Activated naive CD8-positive, alpha-beta T cell treated with anti-CD3 and anti-CD28 coated beads, Interleukin-2, amount 10 ng/mL, durations not matched to agents 7 days and 5 days (primary cell): ENCODE measurements around the gene ZNF646. TPM values are rescaled to one million over a fixed set of nuclear protein-coding genes. Genes with fewer than 3 reads are reported as not detected.

Experiments used
- ATAC-seq: fragments of 150-1000 bp; cut with Tn5 transposase; one replicate; pipeline ENCODE4 v1.10.0; 2021; ENCODE audit warnings: low read depth, moderate library complexity
- POLR2A ChIA-PET: fragments of 350-600 bp; sonication (Branson Sonifier 250); formaldehyde crosslinking; loops from one replicate; lab custom pipeline; 2021; ENCODE audit warnings: antibody characterized with exemption; lab: Charles Lee
- DNase-seq: peaks from one replicate; pipeline ENCODE4 v3.0.0; 2021
- H3K27ac Mint-ChIP-seq: one replicate; pipeline ENCODE4 v1.8.0; 2022; ENCODE audit warnings: mild to moderate bottlenecking, mixed read lengths
- H3K27me3 Mint-ChIP-seq: one replicate; pipeline ENCODE4 v1.8.0; 2022; ENCODE audit warnings: mild to moderate bottlenecking, moderate library complexity, mixed read lengths
- H3K36me3 Mint-ChIP-seq: one replicate; pipeline ENCODE4 v1.8.0; 2021; ENCODE audit warnings: mild to moderate bottlenecking, mixed read lengths
- H3K4me1 Mint-ChIP-seq: one replicate; pipeline ENCODE4 v1.8.0; 2021; ENCODE audit warnings: mixed read lengths
- H3K4me3 Mint-ChIP-seq: one replicate; pipeline ENCODE4 v1.8.0; 2022; ENCODE audit warnings: mild to moderate bottlenecking, moderate library complexity, mixed read lengths
- H3K9me3 Mint-ChIP-seq: one replicate; pipeline ENCODE4 v1.8.0; 2021; ENCODE audit warnings: mixed read lengths
- total RNA-seq, 2 experiments: library from RNA; stranded (reverse); gene quantifications; one replicate each; pipeline ENCODE4 v1.2.3, GENCODE V29; 2021

ZNF646 gene
- total RNA-seq, 2 experiments from 2014 or later, result 37.3 to 38.7 TPM

- Mint-ChIP-seq H3K27me3 (no peaks in the 10 kb centered on the region), H3K4me3 (peak overlapping the region; percentile 93), H3K4me1 (peaks cover 32% of the 10 kb centered on the region), H3K27ac (peak overlapping the region; percentile 99), H3K36me3 (peaks cover 17% of the 10 kb centered on the region), H3K9me3 (no peaks in the 10 kb centered on the region)
- POLR2A ChIA-PET, result interaction anchor here (0.7 to 2.7 kb wide), 10 partner anchors 8 to 387 kb away, joined by 3 to 35 read pairs (median 10); partner anchors contain the start of genes ARMC5, FUS, HSD3B7 and ORAI3
- DNase-seq, result peak; percentile 50
- peak; percentile 1 for ATAC-seq
Measured at GRCh38 chr16:31072540-31073141, 1.6 kb upstream of the ZNF646 start.

- no peaks in the 10 kb centered on the region for H3K27me3 Mint-ChIP-seq
- peak overlapping the region; percentile 99 for H3K27ac Mint-ChIP-seq
- ATAC-seq (peak; percentile 46), DNase-seq (peak; percentile 94)
- POLR2A ChIA-PET, result interaction anchor here (0.6 to 2.7 kb wide), 26 partner anchors 9 to 796 kb away, joined by 3 to 35 read pairs (median 4); partner anchors contain the start of genes ARMC5, FUS, HSD3B7 and KAT8
- peaks cover 32% of the 10 kb centered on the region for H3K4me1 Mint-ChIP-seq
- H3K36me3 Mint-ChIP-seq, result peaks cover 23% of the 10 kb centered on the region
- no peaks in the 10 kb centered on the region for H3K9me3 Mint-ChIP-seq
- H3K4me3 Mint-ChIP-seq, result peak overlapping the region; percentile 97
Measured at GRCh38 chr16:31073142-31073969, 866 bp upstream of the ZNF646 start.

DNA sequence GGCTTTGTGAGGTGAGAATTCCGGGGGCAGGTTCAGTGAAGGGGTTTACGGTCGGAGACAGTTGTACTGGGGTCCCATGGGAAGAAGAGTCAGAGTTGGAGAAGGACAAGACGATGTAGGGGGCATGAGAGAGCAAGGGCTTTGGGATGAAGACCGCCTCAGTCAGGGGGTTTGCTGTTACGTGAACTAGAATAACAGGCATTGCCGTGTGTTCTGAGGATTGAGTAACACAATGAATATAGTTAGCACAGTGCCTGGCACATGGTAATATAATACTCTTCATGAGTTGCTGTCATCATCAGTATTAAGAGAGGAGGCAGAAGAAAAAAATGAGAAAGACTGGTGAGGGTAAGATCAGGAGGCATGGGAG lies 577 bp downstream of the ZNF646 start:
- Mint-ChIP-seq H3K4me1 (peaks cover 30% of the 10 kb centered on the region), H3K4me3 (peak overlapping the region; percentile 97)
- no peak for ATAC-seq

DNA sequence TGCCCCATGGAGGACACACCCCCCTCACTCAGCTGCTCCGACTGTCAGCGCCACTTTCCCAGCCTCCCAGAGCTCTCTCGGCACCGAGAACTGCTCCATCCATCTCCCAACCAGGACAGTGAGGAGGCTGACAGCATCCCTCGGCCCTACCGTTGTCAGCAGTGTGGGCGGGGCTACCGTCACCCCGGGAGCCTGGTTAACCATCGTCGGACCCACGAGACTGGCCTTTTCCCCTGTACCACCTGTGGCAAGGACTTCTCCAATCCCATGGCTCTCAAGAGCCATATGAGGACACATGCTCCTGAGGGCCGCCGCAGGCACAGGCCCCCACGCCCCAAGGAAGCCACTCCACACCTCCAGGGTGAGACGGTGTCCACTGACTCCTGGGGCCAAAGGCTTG lies 2.1 kb downstream of the ZNF646 start:
- DNase-seq, result no peak
- no peaks in the 10 kb centered on the region for H3K9me3 Mint-ChIP-seq
- H3K27ac Mint-ChIP-seq, result peak overlapping the region; percentile 30
- peak overlapping the region; percentile 97 for H3K4me3 Mint-ChIP-seq
- no peak for ATAC-seq
- POLR2A ChIA-PET, result interaction anchor here (1.5 kb wide), 1 partner anchor 15 kb away, joined by 5 read pairs; no protein-coding TSS in a partner anchor
- peaks cover 30% of the 10 kb centered on the region for H3K4me1 Mint-ChIP-seq
- no peaks in the 10 kb centered on the region for H3K27me3 Mint-ChIP-seq
- peaks cover 24% of the 10 kb centered on the region for H3K36me3 Mint-ChIP-seq

More for the DNA sequence above, 577 bp downstream of the ZNF646 start:
- H3K27ac Mint-ChIP-seq, result peak overlapping the region; percentile 98
- no peak for DNase-seq
- peaks cover 24% of the 10 kb centered on the region for H3K36me3 Mint-ChIP-seq
- POLR2A ChIA-PET, result interaction anchor here (0.8 to 2.7 kb wide), 16 partner anchors 10 to 385 kb away, joined by 3 to 35 read pairs (median 10); partner anchors contain the start of genes ARMC5, FUS, KAT8 and ORAI3
- H3K9me3 Mint-ChIP-seq, result no peaks in the 10 kb centered on the region
- no peaks in the 10 kb centered on the region for H3K27me3 Mint-ChIP-seq

DNA sequence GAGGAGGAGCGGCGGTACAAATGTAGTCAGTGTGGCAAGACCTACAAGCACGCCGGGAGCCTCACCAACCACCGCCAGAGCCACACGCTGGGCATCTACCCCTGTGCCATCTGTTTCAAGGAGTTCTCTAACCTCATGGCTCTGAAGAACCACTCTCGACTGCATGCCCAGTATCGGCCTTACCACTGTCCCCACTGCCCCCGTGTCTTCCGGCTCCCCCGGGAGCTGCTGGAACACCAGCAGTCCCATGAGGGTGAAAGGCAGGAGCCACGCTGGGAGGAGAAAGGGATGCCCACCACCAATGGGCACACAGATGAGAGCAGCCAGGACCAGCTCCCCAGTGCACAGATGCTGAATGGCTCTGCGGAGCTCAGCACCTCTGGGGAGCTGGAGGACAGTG lies 2.8 kb downstream of the ZNF646 start:
- POLR2A ChIA-PET, result interaction anchor here (0.5 kb wide), 1 partner anchor 273 kb away, joined by 4 read pairs; no protein-coding TSS in a partner anchor
- Mint-ChIP-seq H3K27ac (no peak overlapping the region), H3K27me3 (no peaks in the 10 kb centered on the region), H3K4me3 (no peak overlapping the region), H3K9me3 (no peaks in the 10 kb centered on the region), H3K4me1 (peaks cover 27% of the 10 kb centered on the region), H3K36me3 (peaks cover 24% of the 10 kb centered on the region)
- ATAC-seq (no peak), DNase-seq (no peak)

GRCh38 chr16:31077592-31078396 lies 3.6 kb downstream of the ZNF646 start:
- Mint-ChIP-seq H3K27ac (peak overlapping the region; percentile 9), H3K9me3 (no peaks in the 10 kb centered on the region), H3K27me3 (no peaks in the 10 kb centered on the region), H3K4me1 (peaks cover 22% of the 10 kb centered on the region), H3K36me3 (peaks cover 20% of the 10 kb centered on the region), H3K4me3 (no peak overlapping the region)
- POLR2A ChIA-PET, result no interaction called here
- DNase-seq, result no peak
- ATAC-seq, result no peak

- H3K36me3 Mint-ChIP-seq, result peaks cover 19% of the 10 kb centered on the region
- POLR2A ChIA-PET, result interaction anchor here (0.6 kb wide), 1 partner anchor 326 kb away, joined by 3 read pairs; no protein-coding TSS in a partner anchor
- H3K4me1 Mint-ChIP-seq, result peaks cover 22% of the 10 kb centered on the region
- DNase-seq (no peak), ATAC-seq (no peak)
- H3K4me3 Mint-ChIP-seq, result no peak overlapping the region
- no peaks in the 10 kb centered on the region for H3K9me3 Mint-ChIP-seq
- no peaks in the 10 kb centered on the region for H3K27me3 Mint-ChIP-seq
- H3K27ac Mint-ChIP-seq, result no peak overlapping the region
Measured at GRCh38 chr16:31078597-31079341, 4.5 kb downstream of the ZNF646 start.

- H3K4me3 Mint-ChIP-seq, result no peak overlapping the region
- H3K9me3 Mint-ChIP-seq, result no peaks in the 10 kb centered on the region
- POLR2A ChIA-PET, result no interaction called here
- DNase-seq (no peak), ATAC-seq (peak; percentile 13)
- H3K36me3 Mint-ChIP-seq, result peaks cover 19% of the 10 kb centered on the region
- H3K4me1 Mint-ChIP-seq, result peaks cover 22% of the 10 kb centered on the region
- no peaks in the 10 kb centered on the region for H3K27me3 Mint-ChIP-seq
- peak overlapping the region; percentile 66 for H3K27ac Mint-ChIP-seq
Measured at GRCh38 chr16:31079342-31079944, 5.2 kb downstream of the ZNF646 start.

DNA sequence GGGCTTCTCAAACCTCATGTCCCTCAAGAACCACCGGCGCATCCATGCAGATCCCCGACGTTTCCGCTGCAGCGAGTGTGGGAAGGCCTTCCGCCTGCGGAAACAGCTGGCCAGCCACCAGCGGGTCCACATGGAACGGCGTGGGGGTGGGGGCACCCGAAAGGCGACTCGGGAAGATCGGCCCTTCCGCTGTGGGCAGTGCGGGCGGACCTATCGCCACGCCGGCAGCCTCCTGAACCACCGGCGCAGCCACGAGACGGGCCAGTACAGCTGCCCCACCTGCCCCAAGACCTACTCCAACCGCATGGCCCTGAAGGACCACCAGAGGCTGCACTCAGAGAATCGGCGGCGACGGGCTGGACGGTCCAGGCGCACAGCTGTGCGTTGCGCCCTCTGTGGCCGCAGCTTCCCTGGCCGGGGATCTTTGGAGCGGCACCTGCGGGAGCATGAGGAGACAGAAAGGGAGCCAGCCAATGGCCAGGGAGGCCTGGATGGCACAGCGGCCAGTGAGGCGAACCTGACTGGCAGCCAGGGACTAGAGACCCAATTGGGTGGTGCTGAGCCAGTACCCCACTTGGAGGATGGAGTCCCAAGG lies 5.9 kb downstream of the ZNF646 start:
- ATAC-seq (no peak), DNase-seq (no peak)
- POLR2A ChIA-PET, result no interaction called here
- no peak overlapping the region for H3K4me3 Mint-ChIP-seq
- no peaks in the 10 kb centered on the region for H3K9me3 Mint-ChIP-seq
- no peak overlapping the region for H3K27ac Mint-ChIP-seq
- H3K4me1 Mint-ChIP-seq, result peaks cover 17% of the 10 kb centered on the region
- no peaks in the 10 kb centered on the region for H3K27me3 Mint-ChIP-seq
- H3K36me3 Mint-ChIP-seq, result peaks cover 13% of the 10 kb centered on the region

DNA sequence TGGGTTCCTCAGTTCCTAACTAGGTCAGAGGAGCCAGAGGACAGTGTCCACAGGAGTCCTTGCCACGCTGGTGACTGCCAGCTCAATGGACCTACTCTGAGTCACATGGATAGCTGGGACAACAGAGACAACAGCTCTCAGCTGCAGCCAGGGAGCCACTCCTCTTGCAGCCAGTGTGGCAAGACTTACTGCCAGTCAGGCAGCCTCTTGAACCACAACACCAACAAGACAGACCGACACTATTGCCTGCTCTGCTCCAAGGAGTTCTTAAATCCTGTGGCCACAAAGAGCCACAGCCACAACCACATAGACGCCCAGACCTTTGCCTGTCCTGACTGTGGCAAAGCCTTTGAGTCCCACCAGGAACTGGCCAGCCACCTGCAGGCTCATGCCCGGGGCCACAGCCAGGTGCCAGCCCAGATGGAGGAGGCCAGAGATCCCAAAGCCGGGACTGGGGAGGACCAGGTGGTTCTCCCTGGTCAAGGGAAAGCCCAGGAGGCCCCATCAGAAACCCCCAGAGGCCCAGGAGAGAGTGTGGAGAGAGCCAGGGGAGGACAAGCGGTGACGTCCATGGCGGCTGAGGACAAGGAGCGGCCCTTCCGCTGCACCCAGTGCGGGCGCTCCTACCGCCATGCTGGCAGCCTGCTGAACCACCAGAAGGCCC lies 6.7 kb downstream of the ZNF646 start:
- ATAC-seq, result no peak
- POLR2A ChIA-PET, result no interaction called here

DNA sequence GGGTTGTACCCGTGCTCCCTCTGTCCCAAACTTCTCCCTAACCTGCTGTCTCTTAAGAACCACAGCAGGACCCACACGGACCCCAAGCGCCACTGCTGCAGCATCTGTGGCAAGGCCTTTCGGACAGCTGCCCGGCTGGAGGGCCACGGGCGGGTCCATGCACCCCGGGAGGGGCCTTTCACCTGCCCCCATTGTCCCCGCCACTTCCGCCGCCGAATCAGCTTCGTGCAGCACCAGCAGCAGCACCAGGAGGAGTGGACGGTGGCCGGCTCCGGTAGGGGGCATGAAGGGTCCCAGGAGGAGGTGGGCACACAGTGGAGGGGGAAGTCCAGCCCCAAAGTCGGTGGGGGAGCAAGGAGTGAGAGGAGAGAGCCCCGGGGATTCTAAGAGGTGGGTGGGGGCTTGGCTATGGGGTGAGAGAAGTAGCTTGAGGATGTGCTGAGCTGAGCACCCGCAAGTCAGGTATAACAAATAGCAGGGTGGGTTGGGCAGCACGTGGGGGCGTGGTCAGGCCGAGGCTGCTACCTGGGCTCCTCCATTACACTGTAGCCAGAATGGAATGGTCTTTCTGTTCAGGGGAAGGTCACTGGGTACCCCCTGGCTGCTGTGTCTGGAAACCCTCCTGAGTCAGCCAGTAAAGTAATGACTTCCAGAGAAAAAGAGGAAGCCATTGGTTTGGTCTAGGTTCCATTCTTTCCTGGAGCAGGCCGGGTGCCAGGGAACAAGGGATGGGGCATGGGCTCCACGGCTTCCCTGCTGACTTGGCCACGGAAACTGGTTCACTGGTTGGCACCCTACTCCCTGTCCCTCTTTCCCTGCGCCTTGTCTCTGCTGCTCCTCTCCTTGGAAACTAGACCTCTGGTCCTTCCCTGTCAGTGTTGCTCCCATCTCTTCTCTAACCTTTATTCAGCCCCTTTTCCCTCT lies 7.5 kb downstream of the ZNF646 start:
- peak overlapping the region; percentile 63 for H3K27ac Mint-ChIP-seq

More for the DNA sequence above, 6.7 kb downstream of the ZNF646 start:
- DNase-seq, result no peak
- Mint-ChIP-seq H3K27ac (no peak overlapping the region), H3K36me3 (peaks cover 13% of the 10 kb centered on the region), H3K27me3 (no peaks in the 10 kb centered on the region), H3K4me1 (peaks cover 15% of the 10 kb centered on the region), H3K4me3 (no peak overlapping the region), H3K9me3 (no peaks in the 10 kb centered on the region)

More for the DNA sequence above, 7.5 kb downstream of the ZNF646 start:
- Mint-ChIP-seq H3K4me3 (no peak overlapping the region), H3K4me1 (peaks cover 14% of the 10 kb centered on the region), H3K27me3 (no peaks in the 10 kb centered on the region), H3K9me3 (no peaks in the 10 kb centered on the region), H3K36me3 (peaks cover 16% of the 10 kb centered on the region)
- ATAC-seq (no peak), DNase-seq (no peak)
- POLR2A ChIA-PET, result no interaction called here
